Kidney epithelial cell (primary cell): ENCODE results near the gene DIO1. TPM values are rescaled to one million over a fixed set of nuclear protein-coding genes. Genes with fewer than 3 reads are reported as not detected.

ENCODE experiments used
- DNase-seq: peaks from one replicate; pipeline ENCODE4 v3.0.0-alpha.2; 2010; ENCODE audit warnings: low read depth
- H3K27me3 ChIP-seq: 2 replicates; pipeline ENCODE4 v1.6.0; 2011; ENCODE audit warnings: low read length; ENCODE audit not compliant: control insufficient read depth, insufficient read depth
- H3K36me3 ChIP-seq: 2 replicates; pipeline ENCODE4 v1.5.1; 2011; ENCODE audit warnings: low read length; ENCODE audit not compliant: control insufficient read depth, insufficient read depth
- H3K4me3 ChIP-seq: 2 replicates; pipeline ENCODE4 v1.5.1; 2011; ENCODE audit warnings: low read depth, mild to moderate bottlenecking, control low read depth, low read length
- total RNA-seq: library from RNA; depleted of rRNA; stranded (reverse); fragments of >200 nt; gene quantifications from 2 replicates; pipeline ENCODE4 v1.2.3, GENCODE V29; 2015
- TF ChIP-seq, protein P1 (sequence below): IDR thresholded peaks from 2 replicates; pipeline ENCODE4 v1.5.1; 2011; ENCODE audit warnings: mild to moderate bottlenecking, moderate library complexity, low read length, control low read depth, inconsistent platforms; ENCODE audit not compliant: insufficient read depth, poor library complexity, severe bottlenecking

DIO1 gene
- total RNA-seq, 1 donor from 2014 or later = not detected

GRCh38 chr1:53929246-53929960 is 35.4 kb downstream of the DIO1 start:
- no peak for DNase-seq
- H3K36me3 ChIP-seq = no peaks in the 10 kb centered on the region

GRCh38 chr1:53930932-53931331 is 36.9 kb downstream of the DIO1 start:
- TF ChIP-seq, protein P1, sequence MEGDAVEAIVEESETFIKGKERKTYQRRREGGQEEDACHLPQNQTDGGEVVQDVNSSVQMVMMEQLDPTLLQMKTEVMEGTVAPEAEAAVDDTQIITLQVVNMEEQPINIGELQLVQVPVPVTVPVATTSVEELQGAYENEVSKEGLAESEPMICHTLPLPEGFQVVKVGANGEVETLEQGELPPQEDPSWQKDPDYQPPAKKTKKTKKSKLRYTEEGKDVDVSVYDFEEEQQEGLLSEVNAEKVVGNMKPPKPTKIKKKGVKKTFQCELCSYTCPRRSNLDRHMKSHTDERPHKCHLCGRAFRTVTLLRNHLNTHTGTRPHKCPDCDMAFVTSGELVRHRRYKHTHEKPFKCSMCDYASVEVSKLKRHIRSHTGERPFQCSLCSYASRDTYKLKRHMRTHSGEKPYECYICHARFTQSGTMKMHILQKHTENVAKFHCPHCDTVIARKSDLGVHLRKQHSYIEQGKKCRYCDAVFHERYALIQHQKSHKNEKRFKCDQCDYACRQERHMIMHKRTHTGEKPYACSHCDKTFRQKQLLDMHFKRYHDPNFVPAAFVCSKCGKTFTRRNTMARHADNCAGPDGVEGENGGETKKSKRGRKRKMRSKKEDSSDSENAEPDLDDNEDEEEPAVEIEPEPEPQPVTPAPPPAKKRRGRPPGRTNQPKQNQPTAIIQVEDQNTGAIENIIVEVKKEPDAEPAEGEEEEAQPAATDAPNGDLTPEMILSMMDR = no peak
- DNase-seq = no peak
- Histone ChIP-seq H3K27me3 (no peaks in the 10 kb centered on the region), H3K4me3 (no peak overlapping the region), H3K36me3 (no peaks in the 10 kb centered on the region)

More at GRCh38 chr1:53929246-53929960, 35.4 kb downstream of the DIO1 start:
- Histone ChIP-seq H3K4me3 (no peak overlapping the region), H3K27me3 (no peaks in the 10 kb centered on the region)
- TF ChIP-seq, protein P1 = no peak

DNA sequence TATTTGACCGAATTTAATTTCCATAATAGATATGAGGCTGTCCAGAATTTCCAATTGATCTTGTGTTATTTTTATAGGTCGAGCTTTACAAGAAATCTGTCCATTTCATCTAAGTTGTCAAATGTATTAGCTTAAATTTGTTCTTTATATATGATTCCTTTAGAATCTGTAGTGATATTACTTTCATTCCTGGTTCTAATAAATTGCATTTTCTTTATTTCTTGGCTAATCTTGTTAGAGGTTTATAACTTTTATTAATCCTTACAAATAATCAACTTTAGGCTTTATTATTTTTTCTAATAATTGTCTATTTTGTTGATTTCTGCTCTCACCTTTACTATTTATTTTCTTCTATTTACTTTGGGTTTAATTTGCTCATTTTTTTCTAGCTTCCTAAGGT is 37.5 kb downstream of the DIO1 start:
- H3K36me3 ChIP-seq = no peaks in the 10 kb centered on the region
- TF ChIP-seq, protein P1 = no peak
- no peaks in the 10 kb centered on the region for H3K27me3 ChIP-seq
- no peak overlapping the region for H3K4me3 ChIP-seq
- DNase-seq = no peak

- Histone ChIP-seq H3K27me3 (no peaks in the 10 kb centered on the region), H3K4me3 (no peak overlapping the region), H3K36me3 (no peaks in the 10 kb centered on the region)
- TF ChIP-seq, protein P1 = no peak
- DNase-seq = no peak
These were observed 40.3 kb downstream of the DIO1 start for GRCh38 chr1:53934170-53934765.

DNA sequence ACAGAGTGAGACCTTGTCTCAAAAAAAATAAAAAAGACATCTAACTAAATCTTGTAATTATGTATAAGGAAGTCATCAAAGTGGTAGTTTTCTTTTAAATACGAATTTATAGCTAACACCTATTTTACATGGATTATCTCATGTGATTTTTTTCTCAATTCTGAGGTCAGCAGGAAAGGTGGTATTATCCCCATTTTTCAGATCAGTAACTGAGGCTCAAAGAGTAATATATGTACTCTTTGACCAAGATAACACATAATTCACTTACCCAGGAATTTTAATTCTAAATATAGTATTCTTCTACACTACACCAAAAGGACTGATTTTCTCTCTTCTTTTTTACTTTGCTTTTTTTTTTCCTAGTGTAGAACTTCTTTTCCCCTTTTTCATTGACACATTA is 42.4 kb downstream of the DIO1 start:
- no peaks in the 10 kb centered on the region for H3K27me3 ChIP-seq
- no peak for DNase-seq
- H3K4me3 ChIP-seq = no peak overlapping the region
- no peaks in the 10 kb centered on the region for H3K36me3 ChIP-seq
- TF ChIP-seq, protein P1 = no peak
